Measurements from ENCODE around the gene KRT74. TPM values are rescaled to one million over a fixed set of nuclear protein-coding genes. Genes with fewer than 3 reads are reported as not detected.

KRT74 gene
- total RNA-seq, 1 experiment from 2014 or later: not detected

DNA sequence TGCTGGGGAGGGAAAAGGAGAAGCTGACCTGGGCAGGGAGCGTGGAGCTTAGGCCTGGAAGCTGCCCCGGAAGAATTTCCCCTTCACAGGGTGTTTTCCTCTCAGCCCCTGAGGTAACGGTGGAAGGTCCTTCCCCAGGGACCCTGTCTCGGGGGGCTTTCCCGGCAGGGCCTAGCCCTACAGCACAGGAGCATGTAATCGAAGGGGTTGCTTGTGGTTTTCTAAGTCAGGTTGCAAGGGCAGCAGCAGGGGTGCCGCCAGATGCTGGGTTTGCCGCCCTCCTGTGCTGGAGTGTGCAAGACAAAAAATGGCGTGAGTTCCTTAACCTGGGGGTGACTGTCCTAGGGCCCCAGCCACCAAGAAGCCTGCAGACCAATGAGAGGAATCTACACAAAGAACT lies 1.6 kb upstream of the KRT74 start:
- DNase-seq (ENCODE audit: low spot score): no peak

DNA sequence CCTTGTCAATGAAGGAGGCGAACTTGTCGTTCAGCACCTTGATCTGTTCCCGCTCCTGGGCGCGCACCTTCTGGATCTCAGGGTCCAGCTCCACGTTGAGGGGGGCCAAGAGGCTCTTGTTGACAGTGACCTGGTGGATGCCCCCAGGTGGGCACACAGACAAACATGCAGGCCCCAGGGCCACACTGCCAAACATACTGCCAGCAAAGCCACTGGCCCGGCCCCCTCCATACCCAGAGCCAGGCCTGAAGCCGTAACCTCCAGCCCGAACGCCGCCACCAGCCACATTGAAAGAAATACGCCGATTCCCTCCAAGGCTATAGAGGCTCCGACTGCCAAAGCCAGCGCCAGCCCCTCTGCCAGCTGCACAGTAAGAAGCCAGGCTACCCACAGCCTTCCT lies 337 bp downstream of the KRT74 start:
- DNase-seq (ENCODE audit: low spot score): no peak

DNA sequence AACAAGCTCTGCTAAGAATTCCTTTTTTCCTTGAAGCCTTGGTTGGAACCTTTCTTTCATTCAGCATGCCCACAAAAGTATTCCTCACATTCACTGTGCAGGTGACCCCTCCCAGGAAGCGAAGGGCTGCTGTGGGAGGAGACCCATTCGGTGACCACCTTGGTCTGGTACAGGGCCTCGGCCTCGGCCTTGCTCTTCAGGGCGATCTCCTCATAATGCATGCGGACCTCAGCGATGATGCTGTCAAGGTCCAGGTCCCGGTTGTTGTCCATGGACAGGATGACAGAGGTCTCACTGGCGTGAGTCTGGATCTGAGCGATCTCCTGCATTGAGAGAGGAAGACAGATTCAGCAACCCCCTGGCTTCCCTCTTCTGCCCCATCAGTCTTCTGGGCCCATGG lies 3.1 kb downstream of the KRT74 start:
- no peak for DNase-seq (ENCODE audit: low spot score)

GRCh38 chr12:52568111-52568510 lies 5.5 kb downstream of the KRT74 start:
- no peak for DNase-seq (ENCODE audit: low spot score)

- DNase-seq (ENCODE audit: low spot score): no peak
Observed at GRCh38 chr12:52566847-52567291, 6.8 kb downstream of the KRT74 start.

DNA sequence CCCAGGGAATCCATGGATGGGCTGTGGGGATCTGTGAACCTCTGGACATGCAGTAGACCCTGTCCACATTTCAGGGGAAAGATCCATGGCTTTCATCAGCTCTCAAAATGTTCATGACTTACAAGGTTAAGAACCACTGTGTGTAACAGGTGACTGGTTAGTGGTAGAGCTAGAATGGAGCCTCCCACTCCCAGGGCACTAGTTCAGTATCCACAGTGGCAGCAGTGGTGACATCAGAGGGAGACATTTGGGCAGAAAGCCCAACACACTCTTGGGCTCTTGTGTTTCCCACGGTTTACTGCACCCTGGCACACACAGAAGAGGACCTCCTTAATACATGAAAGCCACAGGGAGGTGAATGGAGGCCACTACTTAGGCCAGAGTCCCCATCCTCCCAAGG lies 9.1 kb downstream of the KRT74 start:
- DNase-seq (ENCODE audit: low spot score): no peak

DNA sequence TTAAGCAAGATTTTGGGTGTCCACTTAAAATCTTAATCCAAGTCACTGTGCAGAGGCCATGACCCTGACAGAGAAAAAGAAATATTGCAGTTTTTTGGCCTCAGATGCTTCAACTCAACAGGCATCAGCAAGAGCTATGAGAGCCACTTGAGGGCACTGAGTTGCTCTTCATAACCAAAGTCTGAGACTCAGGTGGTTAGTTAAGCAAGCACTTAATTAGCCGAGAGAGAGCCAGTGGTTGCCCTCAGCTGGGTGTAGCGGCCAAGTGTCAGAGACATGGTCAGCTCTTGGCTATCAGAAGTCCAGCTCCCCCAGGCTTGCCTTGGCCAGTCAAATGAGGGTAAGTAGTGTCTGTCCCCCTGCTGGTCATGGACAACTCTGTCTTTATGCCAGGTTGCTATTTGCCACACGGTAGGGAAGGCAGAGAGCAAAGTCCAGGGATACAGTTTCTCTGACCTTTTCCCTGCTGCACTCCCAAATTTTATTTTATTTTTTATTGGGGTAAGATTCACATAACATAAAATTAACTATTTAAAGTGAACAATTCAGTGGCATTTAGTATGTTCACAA lies 11.7 kb downstream of the KRT74 start:
- peak; percentile 53 for DNase-seq (ENCODE audit: low spot score)

GRCh38 chr12:52559979-52560378 lies 13.7 kb downstream of the KRT74 start:
- DNase-seq (ENCODE audit: low spot score): no peak

- no peak for DNase-seq (ENCODE audit: low spot score)
Observed at GRCh38 chr12:52558781-52559445, 14.7 kb downstream of the KRT74 start.

- no peak for DNase-seq (ENCODE audit: low spot score)
Observed at GRCh38 chr12:52557476-52557875, 16.2 kb downstream of the KRT74 start.

GRCh38 chr12:52555577-52555976 lies 18.1 kb downstream of the KRT74 start:
- DNase-seq (ENCODE audit: low spot score): no peak

DNA sequence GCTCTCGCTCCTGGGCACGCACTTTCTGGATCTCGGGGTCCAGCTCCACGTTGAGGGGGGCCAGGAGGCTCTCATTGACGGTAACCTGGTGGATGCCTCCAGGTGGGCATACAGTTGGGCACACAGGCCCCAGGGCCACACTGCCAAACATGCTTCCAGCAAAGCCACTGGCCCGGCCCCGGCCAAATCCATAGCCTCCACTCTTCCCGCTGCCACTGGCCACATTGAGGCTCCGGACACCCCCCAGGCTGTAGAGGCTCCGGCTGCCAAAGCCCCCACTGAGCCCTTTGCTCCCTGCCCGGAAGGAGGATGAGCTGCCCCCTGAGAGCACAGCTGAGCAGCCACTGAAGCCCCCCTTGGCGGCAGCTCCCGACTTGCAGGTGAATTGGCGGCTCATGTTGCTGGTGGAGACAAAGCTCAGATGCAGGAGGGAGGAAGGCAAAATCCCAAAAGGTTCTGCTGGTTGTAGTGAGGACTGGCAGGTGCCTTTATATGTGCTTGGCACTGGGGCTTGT lies 20.9 kb downstream of the KRT74 start, which contains the start of gene KRT71:
Gene KRT71 (minus strand): TSS at position 465 of the 515 bp plus-strand sequence. CDS start 68 bp downstream, at position 397.
- no peak for DNase-seq (ENCODE audit: low spot score)

DNA sequence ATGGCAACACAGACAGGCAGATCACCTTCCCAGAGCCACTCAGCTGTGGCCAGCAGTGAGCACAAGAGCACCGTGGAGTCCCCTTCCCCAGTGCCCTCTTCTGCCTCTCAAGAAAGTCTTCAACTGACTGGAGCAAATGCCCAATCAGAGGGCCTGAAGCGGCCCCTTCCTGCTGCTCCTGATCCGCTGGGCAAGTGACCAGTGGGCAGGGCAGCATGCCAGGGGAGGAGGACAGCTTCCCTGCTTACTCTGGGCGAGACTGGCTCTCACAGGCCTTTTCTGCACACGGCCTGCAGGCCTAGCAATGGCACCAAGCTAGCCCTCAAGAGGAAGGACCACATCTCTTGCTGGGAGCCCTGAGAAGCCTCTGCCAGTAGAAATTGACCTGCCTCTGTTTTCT lies 21.6 kb downstream of the KRT74 start:
- no peak for DNase-seq (ENCODE audit: low spot score)

DNA sequence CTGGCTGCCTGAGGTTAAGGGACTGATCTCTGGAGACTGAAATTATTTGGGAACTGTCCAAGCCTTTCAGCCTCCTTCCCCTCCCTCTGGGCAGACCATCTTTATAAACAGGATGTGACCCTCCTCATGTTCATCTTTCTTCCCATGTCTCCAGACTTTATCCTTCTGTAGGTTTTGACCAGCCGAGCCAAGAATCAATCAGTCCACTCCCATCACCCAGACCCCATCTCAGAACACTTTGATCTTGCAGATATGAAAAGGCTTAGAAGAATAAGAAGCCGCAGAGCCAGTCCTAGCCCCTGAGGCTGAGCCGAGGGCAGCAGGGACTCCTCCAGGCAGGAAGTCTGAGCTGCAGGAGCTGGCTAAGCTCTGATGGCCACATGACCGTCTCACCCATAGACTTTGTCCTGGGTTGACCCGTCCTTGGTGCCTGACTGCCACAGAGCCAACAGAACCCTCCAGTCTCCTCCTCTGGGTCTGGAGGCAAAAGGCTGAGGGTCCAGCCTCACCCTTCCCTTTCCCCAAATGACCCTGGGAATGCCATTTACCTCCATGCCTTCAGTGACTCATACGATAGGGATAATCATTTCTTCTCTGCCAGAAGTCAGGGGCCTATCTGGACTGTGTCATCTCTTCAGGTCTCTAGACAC lies 22.3 kb downstream of the KRT74 start:
- no peak for DNase-seq (ENCODE audit: low spot score)

GRCh38 chr12:52546126-52546525 lies 27.5 kb downstream of the KRT74 start:
- no peak for DNase-seq (ENCODE audit: low spot score)

DNA sequence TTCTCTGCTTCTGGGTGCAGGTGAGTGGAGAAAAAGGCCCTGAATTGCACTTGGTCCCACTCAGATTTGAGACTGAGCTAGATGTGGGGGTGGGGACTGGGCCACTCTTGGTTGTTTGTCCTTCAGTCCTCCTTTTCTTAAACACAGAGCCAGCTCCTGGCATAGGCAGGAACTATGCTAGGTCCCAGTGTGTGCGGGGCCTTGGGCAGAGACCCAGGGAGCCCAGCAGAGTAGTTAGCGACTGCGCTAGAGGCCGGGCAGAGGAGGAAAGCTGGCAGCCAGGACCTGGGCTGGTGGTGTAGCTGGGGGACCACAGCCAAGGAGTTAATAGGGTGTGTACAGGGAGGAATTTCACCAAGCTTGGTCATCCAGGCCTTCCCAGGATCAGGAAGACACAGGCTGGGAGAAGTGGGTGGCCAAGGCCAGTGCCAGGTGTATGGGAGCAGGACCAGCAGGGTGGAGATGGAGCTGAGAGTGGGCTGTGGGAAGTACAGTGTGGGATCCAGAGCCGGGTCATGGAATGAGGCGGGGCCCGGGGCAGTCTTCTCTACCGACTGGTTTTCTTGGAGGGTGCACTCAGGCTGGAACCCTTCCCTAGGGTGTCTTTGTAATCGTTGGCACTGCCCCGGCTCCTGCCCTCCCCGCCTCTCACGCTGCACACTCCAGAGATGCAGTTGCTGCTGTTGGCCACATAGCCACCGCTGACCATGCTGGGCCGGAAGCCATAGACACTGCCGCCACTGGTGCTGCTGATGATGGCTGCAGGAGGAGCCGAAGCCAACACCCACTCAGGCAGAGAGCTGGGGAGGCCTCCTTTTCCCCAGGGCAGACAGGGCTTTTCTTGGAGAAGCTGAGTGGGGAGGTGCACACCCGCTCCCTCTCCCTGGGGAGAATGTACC lies 29.4 kb downstream of the KRT74 start:
- no peak for DNase-seq (ENCODE audit: low spot score)

DNA sequence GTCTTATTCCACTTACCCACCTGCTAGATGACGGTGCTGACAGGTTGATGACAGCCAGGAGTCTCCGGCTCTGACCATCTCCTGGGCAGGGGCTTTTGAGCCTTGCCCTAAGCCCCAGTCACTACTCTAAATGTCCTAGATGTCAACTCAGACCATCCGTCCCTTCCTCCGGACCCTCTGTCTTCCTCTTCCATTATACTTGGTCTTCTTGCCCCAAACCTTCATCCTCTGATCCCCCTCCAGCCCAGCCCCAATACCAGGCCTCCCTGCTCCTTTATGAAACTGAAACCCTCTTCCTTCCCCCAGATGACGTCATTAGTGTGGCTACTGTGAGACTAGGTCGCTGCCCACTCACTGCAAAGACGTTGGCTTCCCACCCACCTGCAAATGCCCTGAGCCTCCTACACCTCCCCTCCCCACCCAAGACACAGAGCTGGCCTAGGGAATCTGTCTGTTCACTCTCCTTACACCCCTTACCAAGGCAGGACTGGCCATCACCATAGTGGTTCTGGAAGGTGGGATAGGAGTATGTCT lies 30.8 kb downstream of the KRT74 start:
- no peak for DNase-seq (ENCODE audit: low spot score)

- no peak for DNase-seq (ENCODE audit: low spot score)
Observed at GRCh38 chr12:52542157-52542556, 31.5 kb downstream of the KRT74 start.

DNA sequence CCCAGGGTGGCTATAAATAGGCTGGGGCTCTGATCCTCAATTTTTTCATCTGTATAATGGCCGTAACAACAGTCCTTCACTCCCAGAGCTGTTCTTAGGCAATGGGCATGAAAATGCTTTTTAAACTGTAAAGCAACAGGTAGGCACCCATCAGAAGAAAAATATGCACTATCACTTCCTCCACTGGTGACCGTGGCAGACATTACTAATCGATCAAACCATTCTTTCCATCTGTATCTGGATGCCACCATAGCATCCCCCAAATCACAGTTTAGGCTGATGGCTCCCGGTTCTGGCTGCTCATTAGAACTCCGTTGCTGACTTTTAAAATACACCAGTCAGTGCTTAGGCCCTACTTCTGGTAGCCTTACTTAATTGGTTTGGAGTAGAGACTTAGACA lies 31.9 kb downstream of the KRT74 start:
- DNase-seq (ENCODE audit: low spot score): no peak

DNA sequence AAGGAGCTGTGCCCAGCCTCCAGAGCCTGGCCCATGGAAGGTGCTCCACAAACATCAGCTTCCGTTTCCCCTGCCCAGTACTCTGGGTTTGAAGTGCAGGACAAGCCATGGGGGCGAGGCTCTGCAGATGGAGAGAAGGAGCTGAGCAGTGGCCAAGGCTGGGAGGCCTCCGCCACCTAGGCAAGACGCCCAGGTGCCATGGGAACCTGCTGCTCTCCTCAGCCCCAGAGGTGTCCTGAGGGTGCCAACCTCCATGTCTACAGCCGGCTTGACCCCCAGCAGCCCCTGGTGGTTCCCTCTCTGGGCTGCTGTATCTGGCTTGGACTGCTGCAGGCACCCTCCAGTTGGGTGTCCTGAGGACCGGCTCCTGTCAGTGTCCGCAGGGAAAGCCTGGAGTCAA lies 33.1 kb downstream of the KRT74 start:
- no peak for DNase-seq (ENCODE audit: low spot score)

GRCh38 chr12:52539821-52540173 lies 33.8 kb downstream of the KRT74 start:
- no peak for DNase-seq (ENCODE audit: low spot score)

Data from HT-29 (cell line).